DND-41 (cell line): ENCODE results near the gene BMP15.

Source experiments
- ATAC-seq: fragments of 200-7000 bp; cut with Tn5 transposase; 3 replicates; pipeline ENCODE4 v1.9.1; 2021; ENCODE audit warnings: low read depth; ENCODE audit not compliant: insufficient read depth
- DNase-seq: peaks from one replicate; pipeline ENCODE4 v3.0.0-alpha.2; 2020
- H2AFZ ChIP-seq: 2 replicates; pipeline ENCODE4 v1.6.0; 2012; ENCODE audit warnings: low read depth, low read length
- H3K27ac ChIP-seq: 2 replicates; pipeline ENCODE4 v1.5.1; 2012; ENCODE audit warnings: low read length, inconsistent platforms
- H3K27me3 ChIP-seq: fragments of 200-600 bp; sonication (generic); 2 replicates; pipeline ENCODE4 v1.6.0; 2012; ENCODE audit warnings: low read length, mild to moderate bottlenecking, inconsistent platforms; ENCODE audit not compliant: insufficient read depth, poor library complexity
- H3K36me3 ChIP-seq: 2 replicates; pipeline ENCODE4 v1.5.1; 2012; ENCODE audit warnings: low read length, inconsistent platforms; ENCODE audit not compliant: insufficient read depth
- H3K4me1 ChIP-seq: 2 replicates; pipeline ENCODE4 v1.5.1; 2012; ENCODE audit warnings: mild to moderate bottlenecking, low read length; ENCODE audit not compliant: insufficient read depth
- H3K4me2 ChIP-seq: 2 replicates; pipeline ENCODE4 v1.6.0; 2012; ENCODE audit warnings: mild to moderate bottlenecking, moderate library complexity, low read length, inconsistent platforms; ENCODE audit not compliant: insufficient read depth
- H3K4me3 ChIP-seq, 2 experiments: fragments of 200-600 bp in 1 of 2; shearing (Covaris generic) in 1 of 2; 2 replicates each; pipeline ENCODE4 v1.5.1; 2012 to 2016; ENCODE audit warnings: inconsistent platforms in 2 of 2, low read length in 2 of 2, mild to moderate bottlenecking in 2 of 2, low read depth in 1 of 2, moderate library complexity in 1 of 2
- H3K79me2 ChIP-seq: 2 replicates; pipeline ENCODE4 v1.6.0; 2012; ENCODE audit warnings: low read length, inconsistent platforms; ENCODE audit not compliant: insufficient read depth
- H3K9ac ChIP-seq: 2 replicates; pipeline ENCODE4 v1.6.0; 2012; ENCODE audit warnings: low read depth, mild to moderate bottlenecking, inconsistent platforms, low read length, moderate library complexity
- H3K9me3 ChIP-seq: 2 replicates; pipeline ENCODE4 v1.5.1; 2012; ENCODE audit warnings: low read length, moderate library complexity, mild to moderate bottlenecking, inconsistent platforms; ENCODE audit not compliant: insufficient read depth, severe bottlenecking
- H4K20me1 ChIP-seq: 2 replicates; pipeline ENCODE4 v1.6.0; 2012; ENCODE audit warnings: low read length; ENCODE audit not compliant: insufficient read depth
- EZH2 ChIP-seq: IDR thresholded peaks from 3 replicates; pipeline ENCODE4 v1.6.1; 2012; ENCODE audit warnings: borderline replicate concordance, low read depth, mild to moderate bottlenecking, moderate library complexity, low read length, inconsistent platforms; ENCODE audit not compliant: severe bottlenecking
- TF ChIP-seq, protein P1 (sequence below): IDR thresholded peaks from 2 replicates; pipeline ENCODE4 v1.5.1; 2012; ENCODE audit warnings: borderline replicate concordance, low read length, moderate library complexity, mild to moderate bottlenecking; ENCODE audit not compliant: poor library complexity, severe bottlenecking; ENCODE audit errors: extremely low read depth

BMP15 gene

GRCh38 chrX:50962156-50962555, 51.6 kb downstream of the BMP15 start:
- Histone ChIP-seq H4K20me1 (no peaks in the 10 kb centered on the region), H3K27me3 (no peaks in the 10 kb centered on the region), H3K4me2 (no peak overlapping the region), H3K36me3 (no peaks in the 10 kb centered on the region), H3K79me2 (no peaks in the 10 kb centered on the region), H3K4me1 (no peaks in the 10 kb centered on the region), H3K4me3 (no peak overlapping the region), H3K9me3 (no peaks in the 10 kb centered on the region), H3K27ac (no peak overlapping the region), H3K9ac (no peak overlapping the region), H2AFZ (no peak overlapping the region)
- no peak for TF ChIP-seq EZH2
- TF ChIP-seq, protein P1, sequence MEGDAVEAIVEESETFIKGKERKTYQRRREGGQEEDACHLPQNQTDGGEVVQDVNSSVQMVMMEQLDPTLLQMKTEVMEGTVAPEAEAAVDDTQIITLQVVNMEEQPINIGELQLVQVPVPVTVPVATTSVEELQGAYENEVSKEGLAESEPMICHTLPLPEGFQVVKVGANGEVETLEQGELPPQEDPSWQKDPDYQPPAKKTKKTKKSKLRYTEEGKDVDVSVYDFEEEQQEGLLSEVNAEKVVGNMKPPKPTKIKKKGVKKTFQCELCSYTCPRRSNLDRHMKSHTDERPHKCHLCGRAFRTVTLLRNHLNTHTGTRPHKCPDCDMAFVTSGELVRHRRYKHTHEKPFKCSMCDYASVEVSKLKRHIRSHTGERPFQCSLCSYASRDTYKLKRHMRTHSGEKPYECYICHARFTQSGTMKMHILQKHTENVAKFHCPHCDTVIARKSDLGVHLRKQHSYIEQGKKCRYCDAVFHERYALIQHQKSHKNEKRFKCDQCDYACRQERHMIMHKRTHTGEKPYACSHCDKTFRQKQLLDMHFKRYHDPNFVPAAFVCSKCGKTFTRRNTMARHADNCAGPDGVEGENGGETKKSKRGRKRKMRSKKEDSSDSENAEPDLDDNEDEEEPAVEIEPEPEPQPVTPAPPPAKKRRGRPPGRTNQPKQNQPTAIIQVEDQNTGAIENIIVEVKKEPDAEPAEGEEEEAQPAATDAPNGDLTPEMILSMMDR = no peak
- ATAC-seq = no peak
- DNase-seq = no peak

DNA sequence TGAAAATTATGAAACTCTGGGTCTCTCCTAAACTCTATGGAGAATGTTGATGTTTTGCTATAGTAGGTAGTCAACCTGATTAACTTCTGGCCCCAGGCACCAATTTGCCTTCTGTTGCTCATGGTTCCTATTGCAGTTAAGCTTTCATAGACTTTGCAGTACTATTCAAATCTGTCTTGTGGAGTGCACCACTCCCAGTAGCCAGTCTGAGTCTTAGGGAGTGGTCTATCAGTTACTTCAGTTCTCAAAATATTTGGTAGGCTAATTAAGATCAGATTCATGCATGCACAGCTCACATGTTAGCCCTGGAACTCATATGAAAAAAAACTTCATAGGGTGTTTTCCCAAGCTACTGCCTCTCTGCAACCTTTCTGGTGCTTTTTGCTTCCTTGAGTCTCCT, 53.3 kb downstream of the BMP15 start:
- Histone ChIP-seq H3K4me1 (no peaks in the 10 kb centered on the region), H3K4me2 (no peak overlapping the region), H3K27ac (no peak overlapping the region), H3K36me3 (no peaks in the 10 kb centered on the region), H3K9ac (no peak overlapping the region), H3K79me2 (no peaks in the 10 kb centered on the region), H4K20me1 (no peaks in the 10 kb centered on the region), H2AFZ (no peak overlapping the region), H3K27me3 (no peaks in the 10 kb centered on the region), H3K9me3 (no peaks in the 10 kb centered on the region), H3K4me3 (no peak overlapping the region)
- TF ChIP-seq, protein P1 = no peak
- TF ChIP-seq EZH2 = no peak
- no peak for ATAC-seq
- DNase-seq = no peak
